ENCODE results near the gene NRF1. TPM values are rescaled to one million over a fixed set of nuclear protein-coding genes. Genes with fewer than 3 reads are reported as not detected.

Gene NRF1
- total and polyA plus RNA-seq, 10 donors: 6.7 to 27.9 (median 20.9) TPM

DNA sequence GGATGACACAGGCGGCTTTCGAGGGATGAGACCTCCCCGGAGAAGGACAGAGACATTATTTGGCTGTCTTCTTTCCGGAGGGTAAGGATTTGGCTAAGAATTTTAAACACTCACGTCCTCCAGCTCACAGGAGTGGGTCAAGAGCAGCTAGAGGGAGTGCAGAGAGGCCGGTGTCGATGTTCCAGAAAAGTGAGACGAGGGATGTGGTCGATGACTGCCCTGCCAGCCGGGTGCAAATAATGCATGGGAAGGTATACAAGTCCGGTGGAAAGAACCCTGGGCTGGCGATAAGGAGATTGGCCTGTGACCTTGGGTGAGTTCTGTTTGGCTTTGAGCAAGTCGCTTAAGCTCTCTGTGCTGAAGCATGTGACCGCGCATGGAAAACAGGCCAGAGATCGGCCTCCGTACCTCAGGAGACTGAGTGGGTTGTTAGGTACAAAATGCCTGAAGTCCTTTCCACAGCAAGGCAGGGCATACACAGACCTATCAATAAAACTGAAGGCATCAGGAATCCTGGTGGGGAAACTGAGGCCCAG lies 192.1 kb downstream of the NRF1 start:
- no peak for TF ChIP-seq POLR2A (IDR thresholded peaks at IDR 0.05)
- TF ChIP-seq POLR2AphosphoS5 (IDR thresholded peaks at IDR 0.05): no peak
- TF ChIP-seq CTCF (IDR thresholded peaks at IDR 0.05 in 8 of 11, conservative IDR thresholded peaks at IDR 0.05 in 3 of 11): no peak
- no peaks in the 10 kb centered on the region for H3K9me3 ChIP-seq
- intact Hi-C loops (cut with DNase I; ENCODE audit: low total_unique reads): no loop called here
- H3K4me3 ChIP-seq: no peak overlapping the region
- WGBS, 5 donors: 87 to 93% (median 92%) methylated on average over 17 of the region's 17 CpGs
- no peaks in the 10 kb centered on the region for H3K27me3 ChIP-seq (replicated peaks in 1 of 7)
- peak; percentile 34 for DNase-seq
- H3K36me3 ChIP-seq: no peaks in the 10 kb centered on the region
- H3K27ac ChIP-seq: no peak overlapping the region
- peaks cover 0 to 4% (median 0%) of the 10 kb centered on the region in 6 donors for H3K4me1 ChIP-seq

GRCh38 chr7:129804111-129804889 lies 192.8 kb downstream of the NRF1 start:
- H3K27ac ChIP-seq: no peak overlapping the region
- TF ChIP-seq POLR2A (IDR thresholded peaks at IDR 0.05) (no peak), POLR2AphosphoS5 (IDR thresholded peaks at IDR 0.05) (no peak)
- peak; percentile 47 for DNase-seq
- H3K4me1 ChIP-seq: peaks cover 0 to 4% (median 0%) of the 10 kb centered on the region in 6 donors
- intact Hi-C loops (cut with DNase I; ENCODE audit: low total_unique reads): no loop called here
- no peaks in the 10 kb centered on the region for H3K36me3 ChIP-seq
- H3K9me3 ChIP-seq: no peaks in the 10 kb centered on the region
- 85 to 96% (median 92%) methylated on average over 14 to 22 of the region's 22 CpGs for WGBS, 5 donors
- H3K4me3 ChIP-seq: no peak overlapping the region
- H3K27me3 ChIP-seq (replicated peaks in 1 of 7): no peaks in the 10 kb centered on the region

- peak; percentile 66 for DNase-seq
- Histone ChIP-seq H3K27ac (no peak overlapping the region), H3K27me3 (replicated peaks in 1 of 7) (no peaks in the 10 kb centered on the region), H3K9me3 (no peaks in the 10 kb centered on the region), H3K4me3 (no peak overlapping the region), H3K36me3 (no peaks in the 10 kb centered on the region), H3K4me1 (peaks cover 0 to 4% (median 0%) of the 10 kb centered on the region in 6 donors)
- intact Hi-C loops (cut with DNase I; ENCODE audit: low total_unique reads): no loop called here
- 61 to 80% (median 69%) methylated on average over 9 to 11 of the region's 11 CpGs for WGBS, 5 donors
- TF ChIP-seq POLR2A (IDR thresholded peaks at IDR 0.05): no peak
- no peak for TF ChIP-seq POLR2AphosphoS5 (IDR thresholded peaks at IDR 0.05)
- no peak for TF ChIP-seq CTCF (IDR thresholded peaks at IDR 0.05 in 8 of 11, conservative IDR thresholded peaks at IDR 0.05 in 3 of 11)
These were observed 193.6 kb downstream of the NRF1 start for GRCh38 chr7:129804890-129805719.

Small RNA genes lying within 50 kb of the gene (microRNA-seq; reads per million reads assigned to microRNA genes)
- gene MIR182: 87.0 to 273 (median 124) reads per million in 3 donors
- gene MIR183: 30.2 to 122 (median 53.8) reads per million in 3 donors
- gene MIR96: 4.0 to 6.0 (median 4.8) reads per million in 3 donors

Small RNA genes lying within 50 kb of the gene (small RNA-seq; reads per million reads assigned to genes)
- 1,050 to 17,488 (median 3,789) reads per million in 4 donors for gene MIR182
- gene MIR183: 5.0 to 70.4 (median 17.4) reads per million in 4 donors
- gene MIR96: 0 to 0.21 (median 0.08) reads per million in 4 donors

Other genes starting within 250 kb of the NRF1 start
- gene STRIP2, start 177.3 kb upstream of the NRF1 start, total RNA-seq: 1 to 10 TPM in 5 of 7 donors, under 1 TPM in 2; 0.60 to 2.2 (median 1.3) TPM
- 1 to 10 TPM in 2 of 3 donors, under 1 TPM in 1; 0.97 to 1.7 (median 1.2) TPM for gene STRIP2, start 177.3 kb upstream of the NRF1 start, polyA plus RNA-seq
- gene SMKR1, start 109.2 kb upstream of the NRF1 start, total RNA-seq: 1 to 10 TPM in 2 of 7 donors, not detected in 5; 1.0 to 1.4 TPM
- gene SMKR1, start 109.2 kb upstream of the NRF1 start, polyA plus RNA-seq: 1 to 10 TPM in 2 of 3 donors, under 1 TPM in 1; 0.91 to 2.2 (median 1.4) TPM